GM12878 (cell line): ENCODE data around the gene PAF1.

ENCODE experiments used
- JUNB ChIP-seq: IDR thresholded peaks from 2 replicates; pipeline ENCODE4 v1.6.1; 2016; ENCODE audit warnings: antibody characterized with exemption, mild to moderate bottlenecking
- KDM1A ChIP-seq: fragments of 200-600 bp; sonication (generic); IDR thresholded peaks from 2 replicates; pipeline ENCODE4 v1.6.1; 2016; ENCODE audit warnings: borderline replicate concordance
- POLR2A ChIP-seq: IDR thresholded peaks from 2 replicates; pipeline ENCODE4 v1.6.1; 2011; ENCODE audit warnings: low read depth, mild to moderate bottlenecking, low read length

- no peak for TF ChIP-seq KDM1A
- no peak for TF ChIP-seq JUNB
- no peak for TF ChIP-seq POLR2A
Measured at GRCh38 chr19:39405958-39406655, 15.2 kb upstream of the PAF1 start.
